Activated CD4-positive, CD25-positive, alpha-beta regulatory T cell treated with anti-CD3 and anti-CD28 coated beads, Interleukin-2, amount 50 U/mL, for 24 hours (primary cell): Measurements from ENCODE around the gene SPATA31D3.
"Not testable (repeated sequence)": the region's sequence is repeated elsewhere in the genome, so short reads cannot be mapped to it uniquely, and the experiment has no call there.

ENCODE experiments used
- ATAC-seq, 2 donors: fragments of 150-1000 bp; cut with Tn5 transposase; one replicate each; pipeline ENCODE4 v1.10.0; 2021; ENCODE audit warnings: mild to moderate bottlenecking in 1 of 2, moderate library complexity in 1 of 2

The SPATA31D3 gene

DNA sequence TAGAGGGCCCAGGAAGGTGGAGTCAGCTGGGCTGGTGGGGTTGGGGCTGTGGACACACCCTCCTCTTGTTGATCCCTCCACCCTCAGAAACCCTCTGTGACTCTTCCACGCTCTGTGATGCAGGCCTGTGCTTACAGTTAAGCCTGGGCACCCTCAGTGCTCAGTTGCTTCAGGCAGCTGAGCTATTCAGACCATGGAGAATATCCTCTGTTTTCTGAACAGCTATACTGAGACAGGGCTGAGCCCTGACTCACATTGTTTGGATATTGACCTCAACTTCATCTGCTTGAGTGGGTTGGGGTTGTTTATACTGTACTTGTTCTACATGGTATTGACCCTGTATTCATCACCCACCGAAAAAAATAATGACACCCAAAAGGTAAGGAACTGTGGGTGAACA is at the start of gene SPATA31D3:
Gene SPATA31D3, plus strand, starts transcription at position 108 of the 400 bp plus-strand sequence. Its CDS starts 86 bp downstream, at position 194.
- not testable (repeated sequence) for ATAC-seq

- ATAC-seq = no peak
Observed at GRCh38 chr9:81893929-81894328, 49.4 kb upstream of the SPATA31D3 start.

DNA sequence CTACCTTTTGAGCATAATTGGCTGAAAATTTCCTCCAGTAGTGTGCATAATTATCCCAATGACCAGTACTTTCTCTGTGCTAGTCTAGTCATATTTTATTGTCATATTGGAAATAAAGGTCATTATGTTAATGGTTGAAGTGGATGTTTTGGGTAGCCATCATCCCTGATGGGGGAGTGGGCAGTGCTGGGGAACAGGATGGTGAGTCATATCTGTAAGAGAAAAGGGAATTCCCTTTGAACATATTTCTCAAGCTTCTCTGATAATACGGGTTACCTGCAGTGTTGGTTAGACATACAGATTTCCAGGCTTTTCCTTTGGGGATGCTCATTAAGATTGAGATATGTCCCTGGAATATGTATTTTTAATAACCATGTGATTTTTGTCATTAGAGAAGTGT is 48.4 kb upstream of the SPATA31D3 start:
- ATAC-seq = no peak

GRCh38 chr9:81896070-81896469 is 47.2 kb upstream of the SPATA31D3 start:
- no peak for ATAC-seq

DNA sequence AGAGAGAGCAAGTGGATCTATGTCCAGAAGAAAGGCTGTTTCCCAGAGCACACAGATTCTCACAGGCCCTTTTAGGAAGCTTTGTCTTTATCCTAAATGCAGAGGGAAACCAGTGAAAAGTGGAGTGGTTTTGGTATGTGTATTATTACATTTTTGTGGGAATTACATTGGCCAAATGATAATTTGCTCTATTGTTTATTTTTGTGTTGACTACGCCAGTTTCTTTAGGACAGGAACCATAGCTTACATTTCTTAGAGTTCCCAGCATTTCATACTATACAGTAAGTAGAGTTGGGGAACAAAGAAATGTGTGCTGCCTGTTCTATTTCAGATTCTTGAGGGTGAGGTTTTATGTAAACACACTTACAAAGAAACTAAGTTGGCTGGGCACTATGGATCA is 44.4 kb upstream of the SPATA31D3 start:
- no peak for ATAC-seq

- ATAC-seq = no peak
Observed at GRCh38 chr9:81902196-81902595, 41.1 kb upstream of the SPATA31D3 start.

GRCh38 chr9:81902626-81903025 is 40.7 kb upstream of the SPATA31D3 start:
- ATAC-seq = no peak

GRCh38 chr9:81906671-81907070 is 36.6 kb upstream of the SPATA31D3 start:
- ATAC-seq = no peak

DNA sequence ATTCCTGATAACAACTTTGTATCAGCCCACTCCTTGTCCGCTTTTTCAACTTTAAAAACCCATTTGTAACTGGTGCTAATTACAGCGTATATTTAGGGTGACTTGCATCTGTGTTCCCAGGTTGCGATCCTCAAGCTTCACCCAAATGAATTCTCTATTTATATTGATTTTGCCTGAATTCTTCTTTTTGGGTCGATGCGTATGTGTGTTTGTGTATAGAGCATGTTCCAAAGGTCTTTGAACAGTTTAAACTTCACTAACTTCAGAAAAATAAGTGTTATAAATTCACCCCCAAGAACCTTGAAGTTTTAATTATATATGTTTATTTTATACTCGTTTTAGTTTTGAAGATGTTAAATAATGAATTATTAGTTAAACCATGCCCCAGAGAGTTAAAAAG is 31.2 kb upstream of the SPATA31D3 start:
- ATAC-seq = no peak

DNA sequence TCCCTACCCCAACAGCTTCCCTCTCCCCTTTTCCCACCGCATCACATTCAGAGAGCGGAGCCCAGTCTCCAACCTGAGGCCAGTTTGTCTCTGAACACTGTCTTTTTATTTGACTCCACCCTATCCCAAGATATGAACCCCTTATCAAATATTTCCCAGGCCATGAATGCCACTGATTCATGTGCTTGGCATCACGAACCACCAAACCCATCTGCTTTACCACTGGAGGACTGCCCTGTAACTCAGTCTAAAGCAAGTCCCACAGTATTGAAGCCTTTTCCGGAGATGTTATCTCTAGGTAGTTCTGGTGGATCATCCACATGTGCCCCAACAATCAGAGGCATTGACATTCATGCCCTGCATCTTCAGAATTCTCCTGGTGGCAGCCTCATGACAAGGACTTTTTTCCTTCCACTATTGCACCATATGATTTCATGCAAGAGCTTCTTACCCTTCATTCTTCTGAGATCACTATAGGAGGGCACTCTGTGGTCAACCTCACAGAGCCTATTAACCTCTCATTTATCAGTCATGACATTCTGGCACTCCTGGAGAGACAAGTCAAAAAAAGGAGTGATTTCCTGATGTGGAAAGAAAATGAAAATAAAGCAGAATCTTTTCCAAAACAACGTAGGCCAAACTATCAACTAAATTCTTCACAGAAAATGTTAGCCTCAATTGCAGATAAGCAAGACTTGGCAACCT is 27.3 kb upstream of the SPATA31D3 start:
- no peak for ATAC-seq

- ATAC-seq = not testable (repeated sequence)
Observed at GRCh38 chr9:81918507-81918906, 24.8 kb upstream of the SPATA31D3 start.

- not testable (repeated sequence) for ATAC-seq
Observed at GRCh38 chr9:81928305-81928704, 15.0 kb upstream of the SPATA31D3 start, which contains the start of gene SPATA31D4. Gene SPATA31D4, plus strand, starts transcription at chr9:81928428. Its CDS starts 86 bp downstream, at chr9:81928514.

- not testable (repeated sequence) for ATAC-seq
Observed at GRCh38 chr9:81930147-81930546, 13.2 kb upstream of the SPATA31D3 start.

DNA sequence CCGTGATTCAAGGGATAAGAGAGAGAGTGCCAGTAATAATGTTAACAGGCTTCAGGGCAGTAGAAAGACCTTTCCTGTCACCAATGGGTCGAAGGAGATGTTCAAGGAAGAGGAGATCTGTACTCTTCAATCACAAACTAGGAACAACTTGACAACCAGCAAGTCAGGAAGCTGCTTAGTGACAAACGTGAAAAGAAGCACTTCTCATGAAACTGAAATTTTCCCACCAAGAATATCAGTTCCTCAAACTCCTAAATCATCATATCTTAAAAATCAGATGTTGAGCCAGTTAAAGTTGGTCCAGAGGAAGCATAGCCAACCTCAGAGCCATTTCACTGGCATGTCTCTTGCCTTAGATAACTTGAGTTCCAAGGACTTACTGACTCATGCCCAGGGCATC is 9.8 kb upstream of the SPATA31D3 start:
- not testable (repeated sequence) for ATAC-seq

- not testable (repeated sequence) for ATAC-seq
Observed at GRCh38 chr9:81948650-81949049, 5.3 kb downstream of the SPATA31D3 start.

DNA sequence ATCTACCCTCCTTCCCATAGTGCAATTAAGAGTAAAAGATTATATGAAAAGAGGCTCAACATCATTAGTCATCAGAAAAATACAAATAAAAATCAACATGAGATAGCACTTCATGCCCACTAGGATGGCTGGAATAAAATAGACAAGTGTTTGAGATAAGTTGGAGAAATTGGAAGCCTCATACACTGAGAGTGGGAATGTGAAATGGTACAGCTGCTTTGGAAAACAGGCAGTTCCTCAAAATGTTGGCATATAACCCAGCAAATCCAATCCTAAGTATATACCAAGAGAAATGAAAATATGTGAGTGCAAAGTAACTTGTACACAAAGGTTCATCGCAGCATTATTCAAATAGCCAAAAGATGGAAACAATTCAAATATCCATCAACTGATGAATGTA is 9.8 kb downstream of the SPATA31D3 start:
- no peak for ATAC-seq

- no peak for ATAC-seq
Observed at GRCh38 chr9:81955625-81956024, 12.3 kb downstream of the SPATA31D3 start.

DNA sequence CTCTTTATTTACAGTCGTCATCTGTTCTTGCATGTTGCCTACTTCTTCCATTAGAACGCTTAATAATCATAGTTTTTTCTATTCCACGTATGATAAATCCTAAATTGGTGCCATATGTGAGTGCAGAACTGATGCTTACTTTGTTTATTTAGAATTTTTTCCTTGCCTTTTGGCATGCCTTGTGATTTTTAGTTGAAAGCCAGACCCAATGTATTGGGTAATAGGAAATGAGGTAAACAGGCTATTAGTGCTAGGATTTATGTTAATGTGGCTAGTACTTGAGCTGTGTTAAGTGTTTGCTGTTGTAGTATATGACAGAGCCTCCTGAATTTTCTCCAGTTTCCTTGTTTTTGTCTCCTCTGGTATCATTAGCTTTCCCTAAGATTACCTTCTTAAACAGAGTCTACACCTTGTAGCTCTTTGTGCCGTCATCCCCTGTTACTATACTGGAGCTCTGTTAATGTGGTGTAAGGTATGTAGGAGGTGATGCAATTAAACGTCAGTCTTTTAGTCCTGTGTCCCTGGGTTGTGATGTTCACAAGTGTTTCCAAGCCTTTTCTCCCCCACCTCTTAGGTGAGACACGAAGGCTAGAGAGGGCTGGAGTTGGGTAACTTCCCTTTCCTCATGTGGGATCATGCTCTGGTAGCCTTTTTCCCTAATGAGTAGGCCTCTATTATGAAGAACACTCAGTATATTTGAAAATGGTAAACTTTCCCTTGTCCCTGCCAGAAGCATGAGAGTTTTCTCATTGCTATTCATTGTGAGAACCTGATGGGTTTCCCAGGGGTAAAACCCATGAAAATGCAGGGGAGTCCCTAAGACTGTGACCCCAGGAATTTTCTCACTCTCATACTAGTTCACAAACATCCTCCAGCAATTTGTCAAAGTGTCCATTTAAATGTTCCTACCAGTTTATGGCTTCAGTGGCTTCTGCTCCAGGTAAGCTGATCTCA is 21.2 kb downstream of the SPATA31D3 start:
- ATAC-seq = peak in 1 of 2 donors; percentile 13

DNA sequence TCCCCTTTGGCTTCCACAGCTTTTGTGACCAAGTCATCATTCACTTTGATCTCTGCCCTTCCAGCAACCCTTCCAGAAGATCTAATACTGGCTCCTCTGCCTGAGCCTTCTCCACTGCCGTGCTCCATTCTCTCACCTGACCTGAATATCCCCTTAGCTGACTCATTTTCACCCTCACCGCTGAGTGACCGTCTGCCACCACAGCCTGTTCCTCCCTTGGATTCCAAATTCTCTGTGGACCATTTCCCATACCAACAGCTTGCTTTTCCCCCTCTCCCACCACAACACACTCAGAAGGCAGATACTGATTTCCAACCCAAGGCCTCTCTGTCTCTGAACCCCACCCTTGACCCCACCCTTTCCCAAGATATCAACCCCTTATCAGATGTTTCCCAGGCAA is 24.7 kb downstream of the SPATA31D3 start:
- ATAC-seq = no peak

DNA sequence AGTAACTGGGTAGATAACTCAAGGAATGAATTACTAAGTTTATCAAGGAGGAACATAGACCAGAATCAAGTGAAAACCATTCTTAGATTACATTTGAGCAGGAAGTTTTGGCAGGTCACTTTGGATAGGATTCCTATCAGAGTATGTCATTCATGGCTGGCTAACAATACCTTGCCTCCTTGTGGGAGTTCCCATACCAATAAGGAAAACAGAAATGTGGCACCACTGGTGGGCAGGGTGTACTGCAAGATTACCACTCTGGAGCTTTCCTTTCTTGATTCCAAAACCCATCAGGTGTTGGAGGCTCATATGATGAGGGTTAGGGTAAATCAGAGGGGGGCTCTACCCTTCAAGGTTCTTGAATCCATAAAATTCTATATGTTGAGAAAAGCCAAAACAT is 26.7 kb downstream of the SPATA31D3 start:
- no peak for ATAC-seq

GRCh38 chr9:81971727-81972126 is 28.4 kb downstream of the SPATA31D3 start:
- no peak for ATAC-seq

GRCh38 chr9:81974764-81975163 is 31.5 kb downstream of the SPATA31D3 start:
- no peak for ATAC-seq

DNA sequence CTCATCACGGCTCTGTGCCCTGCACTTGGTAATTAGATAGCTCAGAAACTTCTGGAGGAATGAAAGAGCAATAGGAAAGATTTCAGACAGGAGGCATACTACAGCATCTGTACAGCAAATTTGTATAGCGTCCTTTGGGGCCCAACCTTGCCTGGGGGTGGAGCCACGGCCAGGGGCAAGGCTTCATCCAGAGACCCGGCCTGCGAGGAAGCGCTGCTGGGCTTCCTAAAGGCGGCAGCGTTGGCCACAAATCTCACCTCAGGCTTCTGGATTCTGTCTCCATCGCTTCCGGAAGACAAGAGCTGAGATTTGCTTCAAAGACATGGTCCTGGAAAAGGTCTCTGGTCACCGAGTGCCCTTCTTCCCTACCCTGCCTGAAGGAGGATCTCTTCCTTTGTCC is 33.1 kb downstream of the SPATA31D3 start:
- no peak for ATAC-seq

DNA sequence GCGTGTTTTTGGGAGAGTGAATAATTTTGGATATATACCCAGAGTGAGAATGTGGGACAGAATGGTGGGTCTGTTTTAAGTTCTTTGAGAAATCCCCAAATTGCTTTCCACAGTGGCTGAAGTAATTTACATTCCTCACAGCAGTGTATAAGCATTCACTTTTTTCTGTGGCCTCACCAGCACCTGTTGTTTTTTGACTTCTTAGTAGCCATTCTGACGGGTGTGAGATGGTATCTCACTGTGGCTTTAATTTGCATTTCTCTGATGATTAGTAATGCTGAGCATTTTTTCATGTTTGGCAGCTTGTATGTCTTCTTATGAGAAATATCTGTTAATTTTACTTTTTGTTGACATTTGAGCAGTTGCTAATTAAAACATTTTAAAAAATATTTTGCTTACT is 35.9 kb downstream of the SPATA31D3 start:
- ATAC-seq = no peak
